HepG2 (cell line): ENCODE data around the gene CPNE8.

Experiments used
- BORCS8-MEF2B ChIP-seq: sonication (generic); formaldehyde crosslinking; IDR thresholded peaks from 2 replicates; pipeline ENCODE4 v1.8.0; 2022; ENCODE audit warnings: mild to moderate bottlenecking, missing genetic modification reagents
- CCAR2 ChIP-seq: fragments of 200-400 bp; formaldehyde crosslinking; optimal IDR thresholded peaks from 2 replicates; pipeline ENCODE3; 2018; ENCODE audit warnings: low read depth, mild to moderate bottlenecking, low read length, moderate library complexity
- CTCF ChIP-seq: sonication (generic); formaldehyde crosslinking; IDR thresholded peaks from 2 replicates; pipeline ENCODE4 v1.5.0; 2020; ENCODE audit warnings: mild to moderate bottlenecking, missing genetic modification reagents, moderate library complexity
- JUN ChIP-seq: sonication (generic); formaldehyde crosslinking; IDR thresholded peaks from 2 replicates; pipeline ENCODE4 v1.4.0; 2020; ENCODE audit warnings: mild to moderate bottlenecking, missing genetic modification reagents
- JUND ChIP-seq: sonication (generic); formaldehyde crosslinking; IDR thresholded peaks from 2 replicates; pipeline ENCODE4 v1.8.0; 2022; ENCODE audit warnings: mild to moderate bottlenecking, missing genetic modification reagents
- NFATC3 ChIP-seq: sonication (generic); formaldehyde crosslinking; IDR thresholded peaks from 2 replicates; pipeline ENCODE4 v1.5.1; 2020; ENCODE audit warnings: mild to moderate bottlenecking, missing genetic modification reagents
- POLR2A ChIP-seq, 2 experiments: IDR thresholded peaks; 2 replicates each; pipeline ENCODE4 v1.6.1; 2011; ENCODE audit warnings: low read depth in 2 of 2, low read length in 2 of 2, mild to moderate bottlenecking in 1 of 2, moderate library complexity in 1 of 2; ENCODE audit not compliant: insufficient read depth in 1 of 2
- POLR2AphosphoS5 ChIP-seq: IDR thresholded peaks from 2 replicates; pipeline ENCODE4 v1.6.1; 2012; ENCODE audit warnings: low read depth, low read length
- SMC3 ChIP-seq: IDR thresholded peaks from 2 replicates; pipeline ENCODE4 v1.6.1; 2011; ENCODE audit warnings: low read length, improper control_type of control experiment
- SP1 ChIP-seq, 2 experiments: fragments of 450-650 bp in 1 of 2; sonication (generic) in 1 of 2; formaldehyde crosslinking in 1 of 2; IDR thresholded peaks; 2 replicates each; pipeline versions ENCODE4 v1.4.0 to v1.6.1; 2016 to 2020; ENCODE audit warnings: missing genetic modification reagents in 1 of 2
- ZNF607 ChIP-seq: sonication (generic); formaldehyde crosslinking; IDR thresholded peaks from 2 replicates; pipeline ENCODE4 v1.5.1; 2020; ENCODE audit warnings: missing genetic modification reagents, mild to moderate bottlenecking, borderline replicate concordance
- ZNF616 ChIP-seq: sonication (generic); formaldehyde crosslinking; IDR thresholded peaks from 2 replicates; pipeline ENCODE4 v1.5.0; 2020; ENCODE audit warnings: low read depth, mild to moderate bottlenecking, missing genetic modification reagents
- TF ChIP-seq, protein P1 (sequence below): sonication (generic); formaldehyde crosslinking; IDR thresholded peaks from 2 replicates; pipeline ENCODE4 v1.4.0; 2020; ENCODE audit warnings: low read depth, missing genetic modification reagents
- TF ChIP-seq, protein P2 (sequence below): IDR thresholded peaks from 2 replicates; pipeline ENCODE4 v1.6.1; 2012; ENCODE audit warnings: inconsistent platforms

DNA sequence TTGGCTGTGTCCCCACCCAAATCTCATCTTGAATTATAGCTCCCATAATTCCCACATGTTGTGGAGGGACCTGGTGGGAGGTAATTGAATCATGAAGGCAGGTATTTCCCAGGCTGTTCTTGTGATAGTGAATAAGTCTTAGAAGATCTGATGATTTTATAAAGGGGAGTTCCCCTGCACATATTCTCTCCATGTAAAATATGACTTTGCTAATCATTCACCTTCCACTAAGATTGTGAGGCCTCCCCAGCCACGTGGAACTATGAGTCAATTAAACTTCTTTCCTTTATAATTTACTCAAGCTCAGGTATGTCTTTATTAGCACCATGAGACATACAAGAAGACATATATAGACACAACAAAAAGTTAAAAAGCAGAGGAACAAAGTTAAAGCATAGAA is 120.0 kb downstream of the CPNE8 start:
- TF ChIP-seq CTCF (CRISPR knock-in tag) (no peak), ZNF607 (no peak), POLR2AphosphoS5 (no peak), NFATC3 (CRISPR knock-in tag) (no peak), JUND (no peak), CCAR2 (no peak), POLR2A (IDR thresholded peaks at IDR 0.05; ENCODE audit: insufficient read depth in 1 of 2, low read depth in 2 of 2, low read length in 2 of 2) (no peak), SP1 (IDR thresholded peaks at IDR 0.05) (no peak), SP1 (CRISPR knock-in tag; IDR thresholded peaks at IDR 0.05) (no peak), JUN (no peak), SMC3 (no peak), BORCS8-MEF2B (CRISPR knock-in tag) (no peak), ZNF616 (no peak)
- TF ChIP-seq, protein P1, sequence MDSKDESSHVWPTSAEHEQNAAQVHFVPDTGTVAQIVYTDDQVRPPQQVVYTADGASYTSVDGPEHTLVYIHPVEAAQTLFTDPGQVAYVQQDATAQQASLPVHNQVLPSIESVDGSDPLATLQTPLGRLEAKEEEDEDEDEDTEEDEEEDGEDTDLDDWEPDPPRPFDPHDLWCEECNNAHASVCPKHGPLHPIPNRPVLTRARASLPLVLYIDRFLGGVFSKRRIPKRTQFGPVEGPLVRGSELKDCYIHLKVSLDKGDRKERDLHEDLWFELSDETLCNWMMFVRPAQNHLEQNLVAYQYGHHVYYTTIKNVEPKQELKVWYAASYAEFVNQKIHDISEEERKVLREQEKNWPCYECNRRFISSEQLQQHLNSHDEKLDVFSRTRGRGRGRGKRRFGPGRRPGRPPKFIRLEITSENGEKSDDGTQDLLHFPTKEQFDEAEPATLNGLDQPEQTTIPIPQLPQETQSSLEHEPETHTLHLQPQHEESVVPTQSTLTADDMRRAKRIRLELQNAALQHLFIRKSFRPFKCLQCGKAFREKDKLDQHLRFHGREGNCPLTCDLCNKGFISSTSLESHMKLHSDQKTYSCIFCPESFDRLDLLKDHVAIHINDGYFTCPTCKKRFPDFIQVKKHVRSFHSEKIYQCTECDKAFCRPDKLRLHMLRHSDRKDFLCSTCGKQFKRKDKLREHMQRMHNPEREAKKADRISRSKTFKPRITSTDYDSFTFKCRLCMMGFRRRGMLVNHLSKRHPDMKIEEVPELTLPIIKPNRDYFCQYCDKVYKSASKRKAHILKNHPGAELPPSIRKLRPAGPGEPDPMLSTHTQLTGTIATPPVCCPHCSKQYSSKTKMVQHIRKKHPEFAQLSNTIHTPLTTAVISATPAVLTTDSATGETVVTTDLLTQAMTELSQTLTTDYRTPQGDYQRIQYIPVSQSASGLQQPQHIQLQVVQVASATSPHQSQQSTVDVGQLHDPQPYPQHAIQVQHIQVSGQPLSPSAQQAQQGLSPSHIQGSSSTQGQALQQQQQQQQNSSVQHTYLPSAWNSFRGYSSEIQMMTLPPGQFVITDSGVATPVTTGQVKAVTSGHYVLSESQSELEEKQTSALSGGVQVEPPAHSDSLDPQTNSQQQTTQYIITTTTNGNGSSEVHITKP (CRISPR knock-in tag): no peak
- TF ChIP-seq, protein P2, sequence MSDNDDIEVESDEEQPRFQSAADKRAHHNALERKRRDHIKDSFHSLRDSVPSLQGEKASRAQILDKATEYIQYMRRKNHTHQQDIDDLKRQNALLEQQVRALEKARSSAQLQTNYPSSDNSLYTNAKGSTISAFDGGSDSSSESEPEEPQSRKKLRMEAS: no peak
